Ectodermal cell (in vitro differentiated cells): ENCODE measurements around the gene LYPD3. TPM values are rescaled to one million over a fixed set of nuclear protein-coding genes. Genes with fewer than 3 reads are reported as not detected.
"Not testable (repeated sequence)": the region's sequence is repeated elsewhere in the genome, so short reads cannot be mapped to it uniquely, and the experiment has no call there.

Experiments
- H3K27ac ChIP-seq: 2 replicates; pipeline ENCODE4 v1.7.0; 2013; ENCODE audit warnings: mild to moderate bottlenecking, low read depth, low read length; ENCODE audit not compliant: insufficient read depth, poor library complexity, severe bottlenecking
- H3K27me3 ChIP-seq: 2 replicates; pipeline ENCODE4 v1.7.0; 2013; ENCODE audit warnings: mild to moderate bottlenecking, low read length; ENCODE audit not compliant: insufficient read depth, control insufficient read depth, poor library complexity, severe bottlenecking
- H3K36me3 ChIP-seq: one replicate; pipeline ENCODE4 v1.7.0; 2013; ENCODE audit warnings: low read length; ENCODE audit not compliant: control insufficient read depth, insufficient read depth
- H3K4me1 ChIP-seq: one replicate; pipeline ENCODE4 v1.7.0; 2013; ENCODE audit warnings: low read length; ENCODE audit not compliant: control insufficient read depth, insufficient read depth
- H3K4me3 ChIP-seq: 2 replicates; pipeline ENCODE4 v1.7.0; 2013; ENCODE audit warnings: low read depth, low read length, control low read depth; ENCODE audit not compliant: insufficient read depth
- H3K9me3 ChIP-seq: 2 replicates; pipeline ENCODE4 v1.7.0; 2013; ENCODE audit warnings: mild to moderate bottlenecking, low read length, moderate library complexity; ENCODE audit not compliant: control insufficient read depth
- WGBS, 2 experiments: methylation state at CpG; one replicate each; pipeline ENCODE4 v1.1.7; 2013; ENCODE audit warnings: missing lambda C conversion rate in 2 of 2; 5-methylcytosine and 5-hydroxymethylcytosine counted together
- polyA plus RNA-seq, 4 experiments: library from polyadenylated mRNA; stranded (reverse); fragments of 50-300 nt; gene quantifications; one replicate each; pipeline ENCODE4 v1.2.3, GENCODE V29; 2013

LYPD3 gene
- polyA plus RNA-seq (2013, experiment 1 of 4) = 0.94 TPM
- polyA plus RNA-seq (2013, experiment 2 of 4) = 1.3 TPM
- polyA plus RNA-seq (2013, experiment 3 of 4) = 0.80 TPM
- 1.5 TPM for polyA plus RNA-seq (2013, experiment 4 of 4)

DNA sequence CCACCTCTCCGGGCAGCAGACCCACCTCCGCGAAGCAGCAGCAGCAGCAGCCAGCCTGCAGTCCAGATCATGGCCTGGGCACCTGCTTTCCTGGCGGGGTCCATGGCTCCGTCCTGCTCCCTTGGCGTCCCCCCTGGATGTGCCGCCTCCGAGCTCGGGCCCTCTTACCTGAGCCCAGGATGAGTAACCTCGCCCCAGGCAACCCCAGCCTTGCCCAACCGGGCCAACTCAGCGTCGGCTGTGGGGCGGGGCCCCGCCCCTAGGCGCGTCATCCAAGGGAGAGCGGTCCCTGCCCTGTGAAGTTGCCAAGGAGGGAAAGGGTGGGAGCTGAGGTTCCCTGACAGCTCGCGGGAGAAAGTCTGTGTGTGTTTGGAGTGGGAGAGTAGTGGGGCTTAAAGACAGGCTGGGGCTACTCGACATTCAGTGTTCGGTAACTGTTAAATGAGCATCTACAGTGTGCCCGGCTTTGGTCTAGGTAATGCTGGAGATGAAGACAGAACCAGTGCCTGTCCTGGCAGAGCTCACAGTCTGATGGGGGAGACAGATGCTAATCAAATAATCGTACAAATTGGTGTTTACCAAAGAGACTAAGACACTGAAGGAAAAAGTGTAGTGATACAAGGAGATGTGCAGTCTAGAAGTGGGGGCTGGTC, at the start of gene LYPD3:
TSS of gene LYPD3 (minus strand) at position 141 of the 653 bp plus-strand sequence. CDS start at position 104, 37 bp downstream.
- no peaks in the 10 kb centered on the region for H3K4me1 ChIP-seq
- no peak within 1 kb of the TSS for H3K27ac ChIP-seq
- H3K36me3 ChIP-seq = no peaks in the 10 kb centered on the region
- H3K9me3 ChIP-seq = no peaks in the 10 kb centered on the region
- H3K4me3 ChIP-seq = peak within 1 kb of the TSS; percentile 85
- H3K27me3 ChIP-seq = peaks cover 47% of the 10 kb centered on the region
- WGBS, 2 experiments = 56% methylated on average over 24 of the region's 24 CpGs

- not testable (repeated sequence) for H3K4me3 ChIP-seq, H3K4me1 ChIP-seq, H3K27me3 ChIP-seq, H3K9me3 ChIP-seq, H3K36me3 ChIP-seq, H3K27ac ChIP-seq
These were observed 47.0 kb upstream of the LYPD3 start for GRCh38 chr19:43512399-43512798.

GRCh38 chr19:43511324-43511723, 45.9 kb upstream of the LYPD3 start:
- H3K36me3 ChIP-seq = no peaks in the 10 kb centered on the region
- no peak overlapping the region for H3K4me3 ChIP-seq
- no peaks in the 10 kb centered on the region for H3K4me1 ChIP-seq
- WGBS, 2 experiments = 95 to 96% methylated on average over 5 of the region's 5 CpGs
- H3K27ac ChIP-seq = no peak overlapping the region
- H3K9me3 ChIP-seq = no peaks in the 10 kb centered on the region
- H3K27me3 ChIP-seq = no peaks in the 10 kb centered on the region

DNA sequence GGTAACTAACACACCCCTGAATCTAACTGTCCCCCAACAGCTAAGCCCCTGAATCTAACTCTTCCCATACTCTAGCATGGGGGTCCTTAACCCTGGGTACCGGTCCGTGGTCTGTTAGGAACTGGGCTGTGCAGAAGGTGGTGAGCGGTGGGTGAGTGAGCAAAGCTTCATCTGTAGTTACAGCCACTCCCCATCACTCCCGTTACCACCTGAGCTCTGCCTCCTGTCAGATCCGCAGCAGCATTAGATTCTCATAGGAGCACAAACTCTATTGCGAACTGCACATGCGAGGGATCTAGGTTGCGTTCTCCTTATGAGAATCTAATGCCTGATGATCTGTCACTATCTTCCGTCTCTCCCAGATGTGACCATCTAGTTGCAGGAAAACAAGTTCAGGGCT, 45.3 kb upstream of the LYPD3 start:
- H3K9me3 ChIP-seq = no peaks in the 10 kb centered on the region
- no peak overlapping the region for H3K4me3 ChIP-seq
- H3K4me1 ChIP-seq = no peaks in the 10 kb centered on the region
- no peaks in the 10 kb centered on the region for H3K27me3 ChIP-seq
- H3K27ac ChIP-seq = no peak overlapping the region
- 96% methylated on average over 9 of the region's 9 CpGs for WGBS, 2 experiments
- no peaks in the 10 kb centered on the region for H3K36me3 ChIP-seq

DNA sequence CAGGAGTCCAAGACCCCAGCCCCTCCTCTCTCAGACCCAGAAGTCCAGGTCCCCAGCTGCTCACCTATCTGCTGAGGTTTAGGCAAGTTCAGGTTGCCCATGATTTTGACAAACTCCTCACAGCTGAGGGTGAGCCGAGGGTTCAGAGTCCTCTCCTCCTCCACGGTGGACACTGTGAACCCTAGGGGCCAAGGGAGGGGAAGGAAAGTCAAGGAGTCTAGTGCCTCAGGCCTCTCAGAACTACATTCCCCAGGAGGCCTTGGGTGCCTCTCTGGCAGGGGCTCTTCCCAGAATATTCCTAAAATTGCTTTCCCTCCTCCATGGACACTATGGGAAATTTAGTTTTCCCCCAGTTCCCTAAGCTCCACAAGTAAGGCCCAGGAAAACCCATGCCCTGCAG, 42.5 kb upstream of the LYPD3 start:
- no peak overlapping the region for H3K27ac ChIP-seq
- H3K9me3 ChIP-seq = no peaks in the 10 kb centered on the region
- H3K27me3 ChIP-seq = no peaks in the 10 kb centered on the region
- no peak overlapping the region for H3K4me3 ChIP-seq
- H3K36me3 ChIP-seq = no peaks in the 10 kb centered on the region
- WGBS, 2 experiments = 84 to 86% methylated on average over 2 of the region's 2 CpGs
- no peaks in the 10 kb centered on the region for H3K4me1 ChIP-seq

DNA sequence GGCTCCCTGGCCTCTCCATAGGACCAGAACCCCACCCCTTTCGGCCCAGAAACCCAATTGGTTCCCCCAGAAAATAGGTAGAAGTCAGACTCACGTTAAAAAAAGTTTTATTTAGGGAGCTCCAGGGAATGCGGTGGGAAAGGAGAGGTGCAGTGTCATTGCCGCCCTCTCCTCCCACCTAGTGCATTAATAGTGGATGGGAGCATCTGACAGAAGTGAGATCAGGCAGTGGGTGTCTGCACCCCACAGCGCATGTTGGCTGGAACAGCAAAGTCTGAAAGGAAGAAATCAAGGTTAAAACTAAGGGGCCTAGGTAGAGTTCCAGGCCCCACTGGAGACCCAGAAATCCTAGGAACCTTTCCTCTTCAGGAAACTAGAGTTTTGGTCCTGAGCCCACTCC, 41.2 kb upstream of the LYPD3 start:
- Histone ChIP-seq H3K27ac (no peak overlapping the region), H3K4me3 (no peak overlapping the region), H3K27me3 (no peaks in the 10 kb centered on the region), H3K9me3 (no peaks in the 10 kb centered on the region), H3K4me1 (no peaks in the 10 kb centered on the region), H3K36me3 (peaks cover 5% of the 10 kb centered on the region)
- 91 to 96% methylated on average over 5 of the region's 5 CpGs for WGBS, 2 experiments

- WGBS, 2 experiments = 94 to 95% methylated on average over 4 to 5 of the region's 5 CpGs
- H3K27me3 ChIP-seq = no peaks in the 10 kb centered on the region
- H3K36me3 ChIP-seq = peaks cover 6% of the 10 kb centered on the region
- no peak overlapping the region for H3K27ac ChIP-seq
- H3K9me3 ChIP-seq = no peaks in the 10 kb centered on the region
- H3K4me3 ChIP-seq = no peak overlapping the region
- H3K4me1 ChIP-seq = no peaks in the 10 kb centered on the region
These were observed 40.5 kb upstream of the LYPD3 start for GRCh38 chr19:43505941-43506340.

DNA sequence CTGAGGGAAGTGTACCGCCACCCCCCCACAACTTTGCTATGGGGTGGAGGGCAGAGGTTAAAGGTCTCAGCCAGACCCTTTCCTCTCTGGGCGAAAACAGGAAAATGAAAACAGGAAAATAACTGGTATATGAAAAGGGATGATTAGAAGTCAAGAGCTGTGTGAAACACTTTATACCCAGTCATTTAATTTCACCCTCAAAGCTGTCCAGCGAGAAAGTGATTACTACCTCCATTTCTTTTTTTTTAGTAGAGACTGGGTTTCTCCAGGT, 39.7 kb upstream of the LYPD3 start:
- peaks cover 6% of the 10 kb centered on the region for H3K36me3 ChIP-seq
- H3K9me3 ChIP-seq = no peaks in the 10 kb centered on the region
- no peak overlapping the region for H3K27ac ChIP-seq
- H3K4me3 ChIP-seq = peak overlapping the region; percentile 69
- 83% methylated on average over 2 of the region's 3 CpGs for WGBS, 2 experiments
- H3K4me1 ChIP-seq = no peaks in the 10 kb centered on the region
- no peaks in the 10 kb centered on the region for H3K27me3 ChIP-seq

DNA sequence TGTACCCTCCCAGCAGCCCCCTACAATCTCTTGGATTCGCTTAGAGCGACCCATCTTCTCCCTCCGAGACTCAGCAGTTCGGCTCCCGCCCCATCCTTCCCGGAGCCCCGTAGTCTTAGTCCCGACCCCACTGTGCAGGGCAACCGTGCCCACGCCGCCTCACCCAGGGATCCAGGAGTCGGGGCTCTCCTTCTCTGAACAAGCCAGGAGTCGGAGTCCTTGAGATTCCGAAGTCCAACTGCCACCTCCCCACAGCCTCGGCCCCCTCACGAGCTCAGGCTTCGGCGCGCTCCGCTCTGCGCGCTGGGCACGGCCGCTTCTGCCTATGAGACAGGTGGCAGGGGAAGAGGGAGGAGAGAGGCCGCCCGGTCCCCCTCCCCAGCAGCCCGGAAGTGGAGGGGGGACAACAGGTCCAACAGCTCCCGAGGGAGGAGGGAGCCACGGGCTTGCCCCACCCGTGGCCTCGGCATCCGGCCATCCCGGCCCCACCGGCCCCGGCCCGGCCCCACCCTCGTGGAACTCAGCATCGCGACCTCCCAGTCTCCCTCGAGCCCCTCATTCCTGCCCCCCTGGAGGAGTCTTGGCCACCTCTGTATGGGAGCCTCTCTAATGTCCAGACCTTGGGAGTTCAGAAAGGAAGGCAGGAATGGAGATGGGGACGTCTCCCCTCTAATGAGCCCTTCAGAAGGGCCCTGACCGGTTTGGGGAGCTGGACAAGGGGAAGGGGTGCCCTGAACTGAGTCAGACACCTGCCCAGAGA, 39.2 kb upstream of the LYPD3 start, which contains the start of gene PHLDB3:
TSS of gene PHLDB3 (minus strand) at position 321 of the 760 bp plus-strand sequence. CDS start 628 bp downstream, outside the sequence.
- Histone ChIP-seq H3K4me1 (no peaks in the 10 kb centered on the region), H3K27me3 (no peaks in the 10 kb centered on the region), H3K4me3 (peak within 1 kb of the TSS; percentile 69), H3K9me3 (no peaks in the 10 kb centered on the region), H3K27ac (no peak within 1 kb of the TSS), H3K36me3 (peaks cover 6% of the 10 kb centered on the region)
- WGBS, 2 experiments = 4 to 5% methylated on average over 41 to 42 of the region's 42 CpGs

DNA sequence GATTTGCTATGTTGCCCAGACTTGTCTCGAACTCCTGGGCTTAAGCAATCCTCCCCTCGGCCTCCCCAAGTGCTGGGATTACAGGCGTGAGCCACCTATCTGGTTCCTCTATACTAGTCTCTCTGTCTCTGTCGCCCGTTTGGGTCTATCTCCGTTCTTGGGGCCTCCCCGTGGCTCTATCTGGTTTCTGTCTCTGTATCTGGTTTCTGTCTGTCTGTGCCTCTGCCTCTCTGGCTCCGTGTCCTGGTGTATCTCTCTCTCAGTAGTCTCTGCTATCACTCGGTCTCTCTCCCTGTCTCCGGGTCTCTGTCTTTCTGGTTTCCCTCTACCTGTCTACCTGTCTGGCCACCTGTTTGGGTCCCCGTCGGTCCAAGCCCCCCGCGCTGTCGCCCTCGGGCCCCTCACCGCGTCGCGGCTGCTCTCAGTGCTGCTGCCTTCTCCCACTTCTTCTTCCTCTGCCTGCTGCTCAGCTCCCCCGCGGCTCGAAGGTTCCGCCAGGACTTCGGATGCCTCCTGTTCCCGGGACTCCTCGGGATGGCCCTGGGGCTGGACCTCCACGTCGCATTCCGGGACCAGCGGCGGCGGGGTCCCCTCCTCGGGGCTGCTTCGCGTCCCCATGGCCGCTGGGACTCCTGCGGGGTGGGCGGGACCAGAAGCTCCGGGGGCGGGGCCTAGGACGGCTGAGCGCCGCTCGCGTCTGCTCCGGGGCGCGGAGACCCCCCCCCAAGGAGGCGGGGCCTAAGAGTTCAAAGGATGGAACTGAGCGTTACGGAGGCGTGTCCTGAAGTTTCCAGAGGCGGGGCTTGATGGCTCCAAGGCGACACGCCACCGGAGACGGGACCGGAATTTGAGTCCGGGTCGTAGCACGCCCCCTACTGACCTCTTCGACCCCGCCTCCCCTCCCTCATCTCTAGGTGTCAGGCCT, 38.4 kb upstream of the LYPD3 start:
- no peak overlapping the region for H3K27ac ChIP-seq
- WGBS, 2 experiments = 4% methylated on average over 64 of the region's 64 CpGs
- H3K4me3 ChIP-seq = peak overlapping the region; percentile 69
- peaks cover 6% of the 10 kb centered on the region for H3K36me3 ChIP-seq
- no peaks in the 10 kb centered on the region for H3K27me3 ChIP-seq
- no peaks in the 10 kb centered on the region for H3K9me3 ChIP-seq
- no peaks in the 10 kb centered on the region for H3K4me1 ChIP-seq
